Muscle of leg (tissue), 11 donors: ENCODE data around the gene MYH11. TPM values are rescaled to one million over a fixed set of nuclear protein-coding genes. Genes with fewer than 3 reads are reported as not detected.
A peak's percentile ranks its signal among the peaks of the same experiment; 100 is the strongest.

Experiments used
- DNase-seq: peaks from one replicate; pipeline ENCODE4 v3.0.0; 2013
- H3K27ac ChIP-seq: one replicate; pipeline ENCODE4 v1.5.1; 2013; ENCODE audit warnings: mild to moderate bottlenecking, low read length, control low read depth
- H3K27me3 ChIP-seq: one replicate; pipeline ENCODE4 v1.6.1; 2013; ENCODE audit warnings: low read length; ENCODE audit not compliant: control insufficient read depth, insufficient read depth
- H3K36me3 ChIP-seq: one replicate; pipeline ENCODE4 v1.6.1; 2013; ENCODE audit warnings: low read length; ENCODE audit not compliant: control insufficient read depth, insufficient read depth
- H3K4me1 ChIP-seq: one replicate; pipeline ENCODE4 v1.6.1; 2013; ENCODE audit warnings: low read length; ENCODE audit not compliant: control insufficient read depth, insufficient read depth
- H3K4me3 ChIP-seq: one replicate; pipeline ENCODE4 v1.5.1; 2013; ENCODE audit warnings: low read length, control low read depth
- H3K9me3 ChIP-seq: replicated peaks from 2 replicates; pipeline ENCODE4 v1.6.1; 2013; ENCODE audit warnings: low read depth, low read length; ENCODE audit not compliant: control insufficient read depth
- WGBS: methylation state at CpG from one replicate; pipeline ENCODE4 v1.1.5; 2013; ENCODE audit warnings: missing lambda C conversion rate; ENCODE audit not compliant: insufficient coverage; 5-methylcytosine and 5-hydroxymethylcytosine counted together
- polyA plus RNA-seq, 8 donors: library from polyadenylated mRNA; unstranded; fragments of 120-200 nt; gene quantifications; one replicate each; pipeline versions ENCODE4 v1.2.1 to v1.2.3, GENCODE V29; 2013; ENCODE audit warnings: inconsistent platforms in 1 of 8, low replicate concordance in 1 of 8; ENCODE audit not compliant: insufficient read length in 8 of 8, insufficient read depth in 1 of 8
- total RNA-seq: library from RNA; stranded (reverse); fragments of 120-200 nt; gene quantifications from one replicate; pipeline ENCODE4 v1.2.4, GENCODE V29; 2013

Gene MYH11
- total and polyA plus RNA-seq, 9 donors, result 9.4 to 38.0 (median 20.7) TPM

DNA sequence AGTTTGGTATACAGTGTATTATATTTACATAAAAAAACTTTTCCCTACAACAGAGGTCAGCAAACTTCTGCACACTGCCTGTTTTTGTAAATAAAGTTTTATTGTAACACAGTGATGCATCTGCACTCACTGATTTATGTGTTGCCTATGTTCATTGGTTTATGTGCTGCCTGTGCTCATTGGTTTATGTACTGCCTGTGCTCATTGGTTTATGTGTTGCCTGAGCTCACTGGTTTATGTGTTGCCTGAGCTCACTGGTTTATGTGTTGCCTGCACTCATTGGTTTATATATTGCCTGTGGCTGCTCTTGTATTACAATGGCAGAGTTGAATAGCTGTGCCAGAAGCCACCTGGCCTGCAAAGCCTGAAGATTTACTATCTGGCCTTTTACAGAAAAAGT is 81.6 kb downstream of the MYH11 start:
- Histone ChIP-seq H3K4me3 (no peak overlapping the region), H3K27me3 (peaks cover 2% of the 10 kb centered on the region), H3K36me3 (no peaks in the 10 kb centered on the region), H3K9me3 (no peaks in the 10 kb centered on the region), H3K4me1 (no peaks in the 10 kb centered on the region), H3K27ac (no peak overlapping the region)
- no peak for DNase-seq

DNA sequence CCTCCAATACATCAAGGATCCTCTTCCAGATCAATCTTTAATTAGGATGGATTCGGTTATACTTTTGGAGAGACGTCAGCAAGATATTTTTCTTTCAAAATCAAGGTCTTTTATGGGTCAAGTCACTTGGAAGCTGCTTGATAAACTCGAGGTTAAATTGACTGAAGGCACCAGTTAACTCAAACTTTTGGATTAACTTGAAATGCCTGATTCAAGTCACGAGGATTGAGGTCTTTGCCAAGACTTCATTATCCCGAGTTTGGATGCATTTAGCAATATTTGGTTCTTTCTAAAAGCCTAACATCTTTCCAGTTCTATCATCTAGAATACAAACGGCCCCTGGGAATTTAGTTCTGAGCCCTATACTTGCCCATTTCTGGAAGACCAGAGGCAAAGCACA is 82.9 kb downstream of the MYH11 start:
- WGBS, result 53% methylated on average over 5 of the region's 6 CpGs
- DNase-seq, result peak; percentile 50
- no peak overlapping the region for H3K4me3 ChIP-seq
- H3K9me3 ChIP-seq, result no peaks in the 10 kb centered on the region
- H3K36me3 ChIP-seq, result no peaks in the 10 kb centered on the region
- peaks cover 2% of the 10 kb centered on the region for H3K27me3 ChIP-seq
- H3K27ac ChIP-seq, result no peak overlapping the region
- H3K4me1 ChIP-seq, result no peaks in the 10 kb centered on the region

DNA sequence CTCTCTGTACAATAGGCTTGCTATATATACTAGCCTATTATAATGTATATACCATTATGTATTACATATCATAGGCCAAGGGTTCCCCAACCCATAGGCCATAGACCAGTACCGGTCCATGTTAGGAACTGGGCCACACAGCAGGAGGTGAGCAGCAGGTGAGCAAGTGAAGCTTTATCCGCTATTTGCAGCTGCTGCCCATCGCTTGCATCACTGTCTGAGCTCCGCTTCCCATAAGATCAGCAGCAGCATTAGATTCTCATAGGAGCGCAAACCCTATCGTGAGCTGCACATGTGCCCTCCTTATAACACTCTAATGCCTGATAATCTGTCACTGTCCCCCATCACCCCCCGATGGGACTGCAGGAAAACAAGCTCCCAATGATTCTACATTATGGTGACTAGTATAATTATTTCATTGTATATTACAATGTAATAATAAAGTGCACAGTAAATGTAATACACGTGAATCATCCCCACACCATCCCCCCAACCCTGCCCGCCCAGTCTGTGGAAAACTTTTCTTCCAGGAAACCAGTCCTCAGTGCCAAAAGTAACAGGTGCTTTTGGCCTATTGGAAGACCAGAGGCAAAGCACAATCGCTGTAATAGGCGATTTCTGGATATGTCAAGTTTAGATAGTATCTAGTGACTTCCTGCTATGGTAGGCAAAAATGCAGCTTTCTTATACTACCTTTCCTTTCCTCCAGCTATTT is 84.1 kb downstream of the MYH11 start:
- Histone ChIP-seq H3K4me1 (no peaks in the 10 kb centered on the region), H3K27me3 (peaks cover 2% of the 10 kb centered on the region), H3K4me3 (no peak overlapping the region), H3K27ac (no peak overlapping the region), H3K9me3 (no peaks in the 10 kb centered on the region), H3K36me3 (no peaks in the 10 kb centered on the region)
- DNase-seq, result no peak
- 88% methylated on average over 6 of the region's 11 CpGs for WGBS

DNA sequence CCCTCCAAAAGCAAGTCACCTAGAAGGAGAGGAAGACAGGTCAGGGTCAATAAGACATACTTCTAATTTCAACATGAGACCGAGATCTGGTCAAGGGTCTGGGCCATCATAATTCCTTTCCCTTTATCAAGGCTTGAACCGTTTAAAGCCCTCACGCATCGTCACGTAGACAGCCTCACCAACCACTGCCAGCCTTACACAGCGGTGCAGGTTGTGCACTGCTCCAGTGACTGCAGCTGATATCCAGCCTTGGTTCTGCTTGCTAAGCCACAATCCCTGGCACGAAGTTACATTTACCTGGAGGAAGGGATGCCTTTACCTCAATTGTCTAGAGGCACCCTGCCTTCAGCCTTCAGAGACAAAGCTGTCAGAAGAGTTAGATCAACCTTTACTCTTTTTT is 85.1 kb downstream of the MYH11 start:
- Histone ChIP-seq H3K4me1 (no peaks in the 10 kb centered on the region), H3K27me3 (peaks cover 2% of the 10 kb centered on the region), H3K36me3 (no peaks in the 10 kb centered on the region), H3K27ac (no peak overlapping the region), H3K4me3 (no peak overlapping the region), H3K9me3 (no peaks in the 10 kb centered on the region)
- DNase-seq, result no peak
- WGBS, result 93% methylated on average over 7 of the region's 7 CpGs

DNA sequence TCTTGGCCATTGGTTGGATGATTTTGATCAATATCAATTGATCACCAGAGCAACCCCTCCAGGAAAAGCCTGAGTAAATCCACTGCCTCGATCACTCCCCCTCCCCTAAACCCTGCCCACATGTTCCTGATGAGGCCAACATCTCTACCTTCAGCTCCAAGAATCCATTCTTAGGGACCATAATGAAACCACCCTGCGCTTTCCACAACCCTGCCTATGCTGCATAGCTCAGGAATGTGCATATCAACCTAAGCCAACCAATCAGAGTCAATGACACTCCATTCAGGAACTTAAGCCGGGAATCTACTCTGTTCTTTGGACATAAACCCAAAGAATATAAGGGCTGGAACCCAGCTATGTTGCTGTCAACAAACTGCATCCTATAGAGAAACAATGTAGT is 86.3 kb downstream of the MYH11 start:
- H3K9me3 ChIP-seq, result no peaks in the 10 kb centered on the region

DNA sequence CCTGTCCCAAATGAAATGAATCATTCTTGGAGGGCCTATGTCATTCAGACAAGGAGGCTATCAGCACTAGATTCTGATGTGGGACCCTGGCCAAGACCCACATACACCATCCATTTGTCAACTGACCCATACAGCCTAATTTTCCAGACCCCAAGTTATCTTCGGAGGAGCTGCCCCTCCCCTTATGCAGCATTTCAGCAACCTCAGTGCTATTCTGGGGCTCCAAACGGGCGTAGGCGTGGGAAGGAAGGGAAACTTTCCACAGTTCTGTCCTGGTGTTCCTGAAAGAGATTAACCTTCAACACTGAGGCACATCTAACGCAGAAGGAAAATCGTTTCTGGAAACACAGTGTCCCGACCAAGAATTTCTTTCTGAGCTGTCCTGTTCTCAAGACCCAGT is 86.7 kb downstream of the MYH11 start:
- no peak overlapping the region for H3K4me3 ChIP-seq
- no peaks in the 10 kb centered on the region for H3K36me3 ChIP-seq
- H3K27me3 ChIP-seq, result peaks cover 2% of the 10 kb centered on the region
- no peak overlapping the region for H3K27ac ChIP-seq
- no peaks in the 10 kb centered on the region for H3K9me3 ChIP-seq
- H3K4me1 ChIP-seq, result no peaks in the 10 kb centered on the region
- 32% methylated on average over 3 of the region's 7 CpGs for WGBS
- peak; percentile 66 for DNase-seq

More for the DNA sequence above, 86.3 kb downstream of the MYH11 start:
- no peaks in the 10 kb centered on the region for H3K4me1 ChIP-seq
- H3K36me3 ChIP-seq, result no peaks in the 10 kb centered on the region
- no peak overlapping the region for H3K27ac ChIP-seq
- 61% methylated on average over 3 of the region's 3 CpGs for WGBS
- DNase-seq, result no peak
- peaks cover 2% of the 10 kb centered on the region for H3K27me3 ChIP-seq
- no peak overlapping the region for H3K4me3 ChIP-seq

DNA sequence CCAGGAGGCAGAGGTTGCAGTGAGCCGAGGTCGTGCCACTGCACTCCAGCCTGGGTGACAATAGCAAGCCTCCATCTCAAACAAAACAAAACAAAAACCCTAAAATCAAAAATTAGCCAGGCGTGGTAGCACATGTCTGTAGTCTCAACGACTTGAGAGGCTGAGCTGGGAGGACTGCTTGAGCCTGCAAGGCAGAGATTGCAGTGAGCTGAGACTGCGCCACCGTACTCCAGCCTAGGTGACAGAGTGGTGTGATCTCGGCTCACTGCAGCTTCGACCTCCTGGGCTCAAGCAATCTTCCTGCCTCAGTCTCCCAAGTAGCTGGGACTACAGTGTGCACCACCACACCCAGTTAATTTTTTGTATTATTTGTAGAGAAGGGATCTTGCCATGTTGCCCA is 87.6 kb downstream of the MYH11 start:
- DNase-seq, result no peak
- WGBS, result 73% methylated on average over 2 of the region's 8 CpGs
- no peak overlapping the region for H3K27ac ChIP-seq

DNA sequence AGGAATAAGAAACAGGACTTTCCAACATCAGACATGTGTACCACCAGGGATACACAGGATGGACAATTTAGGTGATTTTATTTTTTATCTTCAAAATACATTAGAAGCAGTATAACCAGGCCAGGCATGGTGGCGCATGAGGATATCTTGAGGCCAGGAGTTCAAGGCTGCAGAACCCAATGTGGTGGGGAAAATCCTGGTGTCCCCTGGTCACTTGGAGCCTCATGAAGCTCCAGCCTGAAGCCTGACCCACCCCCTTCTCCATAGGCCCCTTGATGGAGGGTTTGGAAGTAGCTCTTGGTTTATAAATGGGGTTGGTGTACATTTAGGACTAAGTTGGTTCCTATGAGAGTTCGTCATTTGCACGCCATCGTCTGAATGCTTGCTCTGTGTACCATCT is 88.6 kb downstream of the MYH11 start:
- DNase-seq, result no peak
- H3K27ac ChIP-seq, result no peak overlapping the region
- no peaks in the 10 kb centered on the region for H3K36me3 ChIP-seq
- H3K27me3 ChIP-seq, result peaks cover 2% of the 10 kb centered on the region
- no CpG with 5 or more reads among the region's 4 CpGs for WGBS
- no peak overlapping the region for H3K4me3 ChIP-seq
- no peaks in the 10 kb centered on the region for H3K9me3 ChIP-seq
- H3K4me1 ChIP-seq, result no peaks in the 10 kb centered on the region

More for the DNA sequence above, 87.6 kb downstream of the MYH11 start:
- H3K4me1 ChIP-seq, result no peaks in the 10 kb centered on the region
- no peak overlapping the region for H3K4me3 ChIP-seq
- H3K36me3 ChIP-seq, result no peaks in the 10 kb centered on the region
- no peaks in the 10 kb centered on the region for H3K9me3 ChIP-seq
- H3K27me3 ChIP-seq, result peaks cover 2% of the 10 kb centered on the region

DNA sequence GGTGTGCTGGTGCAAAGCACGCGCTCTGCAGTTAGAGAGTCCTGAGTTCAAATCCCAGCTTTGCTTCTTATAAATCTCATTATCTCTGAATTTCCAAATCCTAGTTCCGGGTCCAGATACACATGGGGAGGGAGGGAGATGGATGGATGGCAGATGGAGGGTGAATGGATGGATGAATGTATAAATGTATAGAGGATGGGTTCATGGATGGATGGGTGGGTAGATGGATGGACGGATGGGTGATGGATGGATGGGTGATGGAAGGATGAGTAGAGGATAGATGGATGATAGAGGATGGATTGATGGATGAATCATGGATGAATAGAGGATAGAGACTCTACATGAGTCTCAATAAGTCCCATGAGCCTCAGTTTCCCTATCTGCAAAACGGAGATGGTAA is 89.9 kb downstream of the MYH11 start:
- 100% methylated on average over 2 of the region's 5 CpGs for WGBS
- H3K27ac ChIP-seq, result no peak overlapping the region

DNA sequence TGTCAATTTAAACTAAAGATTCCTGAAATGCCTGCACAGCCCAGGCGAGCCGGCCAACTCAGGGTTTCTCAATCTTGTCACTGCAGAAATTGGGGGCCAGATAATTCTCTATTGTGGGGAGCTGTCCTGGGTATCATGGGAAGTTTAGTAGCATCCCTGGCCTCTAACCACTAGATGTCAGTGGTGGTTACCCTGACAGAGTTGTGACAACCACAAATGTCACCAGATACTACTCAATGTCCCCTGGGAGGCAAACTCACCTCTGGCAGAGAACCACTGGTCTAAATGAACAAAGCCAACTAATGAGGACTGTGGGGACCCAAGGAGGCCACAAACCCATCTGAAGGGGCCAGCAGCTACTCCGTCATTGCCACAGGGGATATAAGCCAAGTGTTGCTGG is 90.9 kb downstream of the MYH11 start:
- Histone ChIP-seq H3K4me1 (no peaks in the 10 kb centered on the region), H3K4me3 (no peak overlapping the region), H3K36me3 (no peaks in the 10 kb centered on the region), H3K27ac (no peak overlapping the region), H3K27me3 (no peaks in the 10 kb centered on the region), H3K9me3 (no peaks in the 10 kb centered on the region)
- WGBS, result 50% methylated on average over 2 of the region's 3 CpGs
- DNase-seq, result peak; percentile 56

More for the DNA sequence above, 89.9 kb downstream of the MYH11 start:
- H3K9me3 ChIP-seq, result no peaks in the 10 kb centered on the region
- H3K4me1 ChIP-seq, result no peaks in the 10 kb centered on the region
- peaks cover 2% of the 10 kb centered on the region for H3K27me3 ChIP-seq
- H3K36me3 ChIP-seq, result no peaks in the 10 kb centered on the region
- no peak for DNase-seq
- no peak overlapping the region for H3K4me3 ChIP-seq

DNA sequence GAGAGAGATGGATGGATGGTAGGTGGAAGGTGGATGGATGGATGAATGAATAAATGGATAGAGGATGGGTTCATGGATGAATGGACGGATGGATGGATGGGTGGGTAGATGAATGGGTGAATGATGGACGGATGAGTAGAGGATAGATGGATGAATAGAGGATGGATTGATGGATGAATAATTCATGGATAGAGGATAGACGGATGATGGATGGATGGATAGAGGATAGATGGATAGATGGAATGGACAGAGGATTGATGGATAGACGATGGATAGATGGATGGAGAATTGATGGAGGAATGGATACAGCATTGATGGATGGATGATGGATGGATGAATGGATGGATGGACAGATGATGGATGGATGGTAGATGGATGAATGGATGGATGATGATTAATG is 91.7 kb downstream of the MYH11 start:
- no peaks in the 10 kb centered on the region for H3K4me1 ChIP-seq
- H3K27me3 ChIP-seq, result no peaks in the 10 kb centered on the region
- DNase-seq, result no peak
- WGBS, result 84% methylated on average over 4 of the region's 4 CpGs
- no peak overlapping the region for H3K27ac ChIP-seq
- no peak overlapping the region for H3K4me3 ChIP-seq
- no peaks in the 10 kb centered on the region for H3K36me3 ChIP-seq
- H3K9me3 ChIP-seq, result no peaks in the 10 kb centered on the region
